H9 (cell line): Measurements from ENCODE around the gene SWAP70. TPM values are rescaled to one million over a fixed set of nuclear protein-coding genes. Genes with fewer than 3 reads are reported as not detected.

Experiments
- DNase-seq: peaks from one replicate; pipeline ENCODE4 v3.0.0-alpha.2; 2017
- H2AFZ ChIP-seq: one replicate; pipeline ENCODE4 v1.6.1; 2013; ENCODE audit warnings: mild to moderate bottlenecking, low read length, control low read depth, moderate library complexity
- H2AK5ac ChIP-seq: 2 replicates; pipeline ENCODE4 v1.6.1; 2013; ENCODE audit warnings: low read length, control low read depth, mixed read lengths; ENCODE audit not compliant: insufficient read length
- H2BK120ac ChIP-seq: one replicate; pipeline ENCODE4 v1.6.1; 2013; ENCODE audit warnings: low read depth, mild to moderate bottlenecking, low read length, control low read depth, inconsistent platforms; ENCODE audit not compliant: poor library complexity, severe bottlenecking
- H2BK12ac ChIP-seq: 2 replicates; pipeline ENCODE4 v1.6.1; 2013; ENCODE audit warnings: low read length, control low read depth, mixed read lengths, low read depth; ENCODE audit not compliant: insufficient read length
- H2BK15ac ChIP-seq: 2 replicates; pipeline ENCODE4 v1.6.1; 2013; ENCODE audit warnings: low read depth, low read length, control low read depth
- H2BK20ac ChIP-seq: one replicate; pipeline ENCODE4 v1.6.1; 2013; ENCODE audit warnings: low read depth, mild to moderate bottlenecking, low read length, control low read depth, inconsistent platforms; ENCODE audit not compliant: poor library complexity, severe bottlenecking
- H2BK5ac ChIP-seq: 2 replicates; pipeline ENCODE4 v1.6.1; 2013; ENCODE audit warnings: low read length, control low read depth, mixed read lengths; ENCODE audit not compliant: insufficient read length
- H3K14ac ChIP-seq: 2 replicates; pipeline ENCODE4 v1.6.1; 2013; ENCODE audit warnings: low read length, control low read depth; ENCODE audit not compliant: insufficient read depth
- H3K18ac ChIP-seq: 2 replicates; pipeline ENCODE4 v1.6.1; 2013; ENCODE audit warnings: low read depth, mild to moderate bottlenecking, mixed read lengths, low read length, control low read depth; ENCODE audit not compliant: insufficient read length
- H3K23ac ChIP-seq: 2 replicates; pipeline ENCODE4 v1.6.1; 2013; ENCODE audit warnings: low read length, control low read depth, mixed read lengths, low read depth; ENCODE audit not compliant: insufficient read length
- H3K23me2 ChIP-seq: 2 replicates; pipeline ENCODE4 v1.6.1; 2013; ENCODE audit warnings: low read depth, mild to moderate bottlenecking, mixed read lengths, low read length, control low read depth; ENCODE audit not compliant: insufficient read length, poor library complexity, severe bottlenecking
- H3K27ac ChIP-seq: 2 replicates; pipeline ENCODE4 v1.5.1; 2013; ENCODE audit warnings: low read length, control low read depth, mixed read lengths, low read depth; ENCODE audit not compliant: insufficient read length
- H3K27me3 ChIP-seq: 2 replicates; pipeline ENCODE4 v1.6.1; 2013; ENCODE audit warnings: low read length, control low read depth, inconsistent platforms; ENCODE audit not compliant: insufficient read depth
- H3K4ac ChIP-seq: 2 replicates; pipeline ENCODE4 v1.6.1; 2013; ENCODE audit warnings: low read depth, mild to moderate bottlenecking, control low read depth, inconsistent platforms, low read length, moderate library complexity
- H3K4me1 ChIP-seq: 2 replicates; pipeline ENCODE4 v1.6.1; 2013; ENCODE audit warnings: low read length, control low read depth, inconsistent platforms; ENCODE audit not compliant: insufficient read depth
- H3K4me2 ChIP-seq: 2 replicates; pipeline ENCODE4 v1.6.1; 2013; ENCODE audit warnings: low read length, control low read depth, mixed read lengths; ENCODE audit not compliant: insufficient read length, insufficient read depth
- H3K56ac ChIP-seq: 2 replicates; pipeline ENCODE4 v1.6.1; 2013; ENCODE audit warnings: low read depth, mild to moderate bottlenecking, mixed read lengths, low read length, control low read depth; ENCODE audit not compliant: insufficient read length
- H3K79me1 ChIP-seq: 2 replicates; pipeline ENCODE4 v1.6.1; 2013; ENCODE audit warnings: low read depth, mild to moderate bottlenecking, moderate library complexity, low read length, control low read depth, inconsistent platforms; ENCODE audit not compliant: insufficient read depth, poor library complexity, severe bottlenecking
- H3K79me2 ChIP-seq: 2 replicates; pipeline ENCODE4 v1.6.1; 2013; ENCODE audit warnings: low read length, control low read depth, inconsistent platforms; ENCODE audit not compliant: insufficient read depth
- H3K9ac ChIP-seq: 2 replicates; pipeline ENCODE4 v1.6.1; 2013; ENCODE audit warnings: low read length, control low read depth, mixed read lengths; ENCODE audit not compliant: insufficient read length; ENCODE audit errors: extremely low read depth
- H3K9me3 ChIP-seq: one replicate; pipeline ENCODE4 v1.6.1; 2013; ENCODE audit warnings: low read depth, low read length, inconsistent platforms; ENCODE audit not compliant: control insufficient read depth
- H3T11ph ChIP-seq: one replicate; pipeline ENCODE4 v1.6.1; 2013; ENCODE audit warnings: mild to moderate bottlenecking, low read length, control low read depth, inconsistent platforms
- H4K20me1 ChIP-seq: one replicate; pipeline ENCODE4 v1.6.1; 2013; ENCODE audit not compliant: control insufficient read depth, insufficient read length, insufficient read depth
- H4K5ac ChIP-seq: 2 replicates; pipeline ENCODE4 v1.6.1; 2013; ENCODE audit warnings: low read depth, mild to moderate bottlenecking, mixed read lengths, low read length, control low read depth; ENCODE audit not compliant: insufficient read length
- H4K8ac ChIP-seq: replicated peaks from 2 replicates; pipeline ENCODE4 v1.6.1; 2013; ENCODE audit warnings: low read length, control low read depth, mixed read lengths, low read depth; ENCODE audit not compliant: insufficient read length
- H4K91ac ChIP-seq: 2 replicates; pipeline ENCODE4 v1.6.1; 2013; ENCODE audit warnings: low read depth, mild to moderate bottlenecking, moderate library complexity, mixed read lengths, low read length, control low read depth; ENCODE audit not compliant: insufficient read length
- H3K27ac Mint-ChIP-seq, 3 experiments: 2 replicates in 2 of 3; 3 replicates in 1 of 3; pipeline ENCODE4 v1.8.0; 2020 to 2021; ENCODE audit warnings: mixed read lengths in 3 of 3, mild to moderate bottlenecking in 1 of 3, moderate library complexity in 1 of 3
- H3K27me3 Mint-ChIP-seq: 2 replicates; pipeline ENCODE4 v1.8.0; 2021; ENCODE audit warnings: low read depth, mild to moderate bottlenecking, moderate library complexity, mixed read lengths
- H3K36me3 Mint-ChIP-seq, 3 experiments: 2 replicates in 2 of 3; 3 replicates in 1 of 3; pipeline ENCODE4 v1.8.0; 2020 to 2021; ENCODE audit warnings: low read depth in 3 of 3, mixed read lengths in 3 of 3; ENCODE audit not compliant: insufficient read depth in 1 of 3
- H3K4me1 Mint-ChIP-seq, 2 experiments: 2 replicates each; pipeline ENCODE4 v1.8.0; 2020; ENCODE audit warnings: mixed read lengths in 2 of 2
- H3K4me3 Mint-ChIP-seq, 2 experiments: 2 replicates in 1 of 2; 3 replicates in 1 of 2; pipeline ENCODE4 v1.8.0; 2020 to 2021; ENCODE audit warnings: mild to moderate bottlenecking in 2 of 2, mixed read lengths in 2 of 2, moderate library complexity in 1 of 2
- H3K9me3 Mint-ChIP-seq, 2 experiments: 2 replicates in 1 of 2; 3 replicates in 1 of 2; pipeline ENCODE4 v1.8.0; 2020; ENCODE audit warnings: mild to moderate bottlenecking in 2 of 2, mixed read lengths in 2 of 2, moderate library complexity in 1 of 2
- CTCF ChIP-seq: fragments of 200-600 bp; sonication (generic); conservative IDR thresholded peaks from 3 replicates; pipeline ENCODE4 v1.8.0; 2021; ENCODE audit warnings: antibody characterized with exemption, mild to moderate bottlenecking
- WGBS: extraction: QIAGEN DNeasy Blood & Tissue Kit; methylation state at CpG from one replicate; pipeline ENCODE4 v1.1.7; 2013; ENCODE audit warnings: missing lambda C conversion rate, low lambda C conversion rate, mixed read lengths; ENCODE audit not compliant: insufficient read length; ENCODE audit errors: extremely low coverage; 5-methylcytosine and 5-hydroxymethylcytosine counted together
- total RNA-seq: library from RNA; stranded (reverse); gene quantifications from 2 replicates; pipeline ENCODE4 v1.2.1, GENCODE V29; 2021

Gene SWAP70
- total RNA-seq, 1 experiment from 2014 or later: 34.4 TPM

DNA sequence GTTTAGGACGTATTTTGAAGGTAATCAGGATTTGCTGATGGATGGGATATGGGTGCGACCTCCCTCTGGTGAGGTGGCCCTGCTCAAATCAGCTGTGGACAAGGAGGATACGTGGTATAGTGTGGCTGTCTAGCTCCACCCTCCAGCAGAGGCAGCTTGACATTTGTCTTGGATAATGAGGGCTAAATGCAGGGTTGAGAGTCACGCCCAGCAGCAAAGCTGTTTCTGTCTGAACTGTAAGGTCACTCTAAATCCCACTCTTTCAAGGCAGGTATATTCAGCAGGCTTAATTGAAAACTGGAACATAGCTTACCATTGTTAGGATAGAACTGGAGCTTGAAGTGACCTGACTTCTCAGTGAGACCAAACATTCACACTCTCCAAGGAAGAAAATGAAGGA, 98.7 kb downstream of the SWAP70 start:
- no peak for TF ChIP-seq CTCF
- H2BK15ac ChIP-seq: no peak overlapping the region
- no peak overlapping the region for H2AK5ac ChIP-seq
- H3K14ac ChIP-seq: no peak overlapping the region
- no peak overlapping the region for H2BK5ac ChIP-seq
- Mint-ChIP-seq H3K36me3 (peaks cover 0 to 3% (median 0%) of the 10 kb centered on the region in 3 experiments; a peak in 2 of 7 replicates), H3K4me1 (peaks cover 20 to 22% of the 10 kb centered on the region in 2 experiments), H3K27me3 (no peaks in the 10 kb centered on the region), H3K4me3 (no peak overlapping the region), H3K9me3 (no peaks in the 10 kb centered on the region; a peak in 1 of 5 replicates), H3K27ac (no peak overlapping the region)
- H3K9ac ChIP-seq: no peak overlapping the region
- no peaks in the 10 kb centered on the region for H3K9me3 ChIP-seq
- H3K18ac ChIP-seq: no peak overlapping the region
- no peaks in the 10 kb centered on the region for H4K20me1 ChIP-seq
- H3K56ac ChIP-seq: no peak overlapping the region
- no peak overlapping the region for H4K8ac ChIP-seq
- no CpG with 5 or more reads among the region's 4 CpGs for WGBS
- no peak overlapping the region for H3T11ph ChIP-seq
- no peak overlapping the region for H2BK20ac ChIP-seq
- no peaks in the 10 kb centered on the region for H3K79me1 ChIP-seq
- H4K5ac ChIP-seq: no peak overlapping the region
- H3K4ac ChIP-seq: no peak overlapping the region
- H3K4me2 ChIP-seq: no peak overlapping the region
- no peak overlapping the region for H2BK12ac ChIP-seq
- no peak overlapping the region for H2BK120ac ChIP-seq
- no peaks in the 10 kb centered on the region for H3K79me2 ChIP-seq
- peaks cover 3% of the 10 kb centered on the region for H3K4me1 ChIP-seq
- H3K27me3 ChIP-seq: no peaks in the 10 kb centered on the region
- peaks cover 9% of the 10 kb centered on the region for H3K23me2 ChIP-seq
- H3K23ac ChIP-seq: no peak overlapping the region
- H4K91ac ChIP-seq: no peak overlapping the region
- H2AFZ ChIP-seq: no peak overlapping the region
- H3K27ac ChIP-seq: no peak overlapping the region
- no peak for DNase-seq
